H1 (cell line): ENCODE measurements around the gene CMIP. TPM values are rescaled to one million over a fixed set of nuclear protein-coding genes. Genes with fewer than 3 reads are reported as not detected.

ENCODE experiments used
- CTCF ChIA-PET: fragments of 300-600 bp; sonication (Branson Sonifier 250); formaldehyde crosslinking; loops from one replicate; lab custom pipeline; 2021; ENCODE audit not compliant: partially characterized antibody; lab: Charles Lee
- POLR2A ChIA-PET: fragments of 300-600 bp; sonication (Branson Sonifier 250); formaldehyde crosslinking; loops from one replicate; lab custom pipeline; 2021; ENCODE audit warnings: inconsistent platforms; ENCODE audit not compliant: partially characterized antibody; lab: Charles Lee
- DNase-seq, 2 experiments: peaks; one replicate each; pipeline versions ENCODE4 v3.0.0 to v3.0.0-alpha.2; 2010 to 2022; ENCODE audit warnings: low spot score in 2 of 2, low read depth in 1 of 2, mixed read lengths in 1 of 2
- FAIRE-seq: peaks from 2 replicates; lab custom pipeline; 2011; peaks lifted over from hg19 to GRCh38; lab: Jason Lieb, UNC
- H2AFZ ChIP-seq: 2 replicates; pipeline ENCODE4 v1.8.1; 2012; ENCODE audit warnings: low read length, inconsistent platforms
- H2AK5ac ChIP-seq: 2 replicates; pipeline ENCODE4 v1.6.1; 2013; ENCODE audit warnings: low read depth, low read length
- H2BK120ac ChIP-seq: replicated peaks from 2 replicates; pipeline ENCODE3; 2013; ENCODE audit warnings: low read depth, low read length, inconsistent platforms
- H2BK12ac ChIP-seq: 2 replicates; pipeline ENCODE4 v1.6.1; 2013; ENCODE audit warnings: low read depth, low read length
- H2BK15ac ChIP-seq: 2 replicates; pipeline ENCODE4 v1.6.1; 2013; ENCODE audit warnings: low read length
- H2BK20ac ChIP-seq: 2 replicates; pipeline ENCODE4 v1.6.1; 2013; ENCODE audit warnings: low read length
- H2BK5ac ChIP-seq: 2 replicates; pipeline ENCODE4 v1.6.1; 2013; ENCODE audit warnings: low read depth, low read length
- H3K14ac ChIP-seq: 2 replicates; pipeline ENCODE4 v1.6.1; 2013; ENCODE audit warnings: inconsistent platforms; ENCODE audit not compliant: insufficient read length
- H3K18ac ChIP-seq: 2 replicates; pipeline ENCODE4 v1.6.1; 2013; ENCODE audit warnings: low read length; ENCODE audit errors: extremely low read depth
- H3K23ac ChIP-seq: 2 replicates; pipeline ENCODE4 v1.6.1; 2013; ENCODE audit warnings: inconsistent platforms; ENCODE audit not compliant: insufficient read length
- H3K23me2 ChIP-seq: 2 replicates; pipeline ENCODE4 v1.6.1; 2013; ENCODE audit warnings: low read depth, low read length
- H3K27ac ChIP-seq: 2 replicates; pipeline ENCODE4 v1.6.1; 2011; ENCODE audit warnings: low read depth, low read length, inconsistent platforms
- H3K27me3 ChIP-seq, 4 experiments: replicated peaks in 1 of 4; 1 replicate in 1 of 4; 2 replicates in 3 of 4; pipeline versions ENCODE4 v1.6.1 to v1.8.1; 2011 to 2013; ENCODE audit warnings: low read length in 3 of 4, mild to moderate bottlenecking in 3 of 4, inconsistent platforms in 2 of 4, mixed read lengths in 2 of 4, moderate library complexity in 1 of 4; ENCODE audit not compliant: control insufficient read depth in 3 of 4, insufficient read depth in 3 of 4; ENCODE audit errors: extremely low read depth in 1 of 4
- H3K36me3 ChIP-seq, 4 experiments: 2 replicates each; pipeline versions ENCODE4 v1.6.1 to v1.8.1; 2011 to 2013; ENCODE audit warnings: mild to moderate bottlenecking in 4 of 4, low read length in 3 of 4, moderate library complexity in 2 of 4, control low read depth in 1 of 4, inconsistent platforms in 1 of 4; ENCODE audit not compliant: insufficient read depth in 4 of 4, control insufficient read depth in 2 of 4
- H3K4ac ChIP-seq: replicated peaks from 2 replicates; pipeline ENCODE3; 2013; ENCODE audit warnings: low read length, low read depth, mixed read lengths, inconsistent platforms; ENCODE audit not compliant: insufficient read length
- H3K4me1 ChIP-seq, 4 experiments: replicated peaks in 1 of 4; 1 replicate in 1 of 4; 2 replicates in 3 of 4; pipeline versions ENCODE4 v1.6.1 to v1.8.1; 2011 to 2013; ENCODE audit warnings: low read length in 3 of 4, inconsistent platforms in 2 of 4, mixed read lengths in 1 of 4; ENCODE audit not compliant: insufficient read depth in 4 of 4, control insufficient read depth in 3 of 4
- H3K4me2 ChIP-seq, 2 experiments: 2 replicates each; pipeline versions ENCODE4 v1.6.1 to v1.8.1; 2011 to 2013; ENCODE audit warnings: low read depth in 2 of 2, low read length in 2 of 2, control low read depth in 1 of 2, inconsistent platforms in 1 of 2, mild to moderate bottlenecking in 1 of 2; ENCODE audit not compliant: insufficient read depth in 1 of 2
- H3K4me3 ChIP-seq, 4 experiments: fragments of 200-600, 300-600 bp in 1 of 4; sonication (generic), shearing (Covaris generic), sonication (Bioruptor Twin) in 1 of 4; 2 replicates each; pipeline versions ENCODE4 v1.5.1 to v1.8.1; 2011 to 2016; ENCODE audit warnings: low read length in 4 of 4, low read depth in 3 of 4, control low read depth in 2 of 4, inconsistent platforms in 2 of 4, mild to moderate bottlenecking in 2 of 4, mixed read lengths in 1 of 4, moderate library complexity in 1 of 4; ENCODE audit not compliant: insufficient read depth in 2 of 4; ENCODE audit errors: extremely low read depth in 1 of 4
- H3K56ac ChIP-seq: replicated peaks from 2 replicates; pipeline ENCODE3; 2013; ENCODE audit warnings: low read depth, mild to moderate bottlenecking, mixed read lengths, low read length, inconsistent platforms; ENCODE audit not compliant: insufficient read length
- H3K79me1 ChIP-seq: 2 replicates; pipeline ENCODE4 v1.6.1; 2013; ENCODE audit warnings: low read depth, low read length, control low read depth
- H3K79me2 ChIP-seq, 2 experiments: 2 replicates each; pipeline versions ENCODE4 v1.6.1 to v1.8.1; 2012 to 2013; ENCODE audit warnings: low read length in 2 of 2, mild to moderate bottlenecking in 2 of 2, inconsistent platforms in 1 of 2; ENCODE audit not compliant: insufficient read depth in 2 of 2, control insufficient read depth in 1 of 2
- H3K9ac ChIP-seq, 4 experiments: replicated peaks in 1 of 4; 1 replicate in 1 of 4; 2 replicates in 3 of 4; pipeline versions ENCODE4 v1.6.1 to v1.8.1; 2011 to 2013; ENCODE audit warnings: low read depth in 3 of 4, low read length in 3 of 4, control low read depth in 2 of 4, mild to moderate bottlenecking in 2 of 4, moderate library complexity in 2 of 4, inconsistent platforms in 1 of 4; ENCODE audit errors: extremely low read depth in 1 of 4
- H3K9me3 ChIP-seq, 2 experiments: 2 replicates each; pipeline versions ENCODE4 v1.6.1 to v1.8.1; 2012 to 2013; ENCODE audit warnings: mild to moderate bottlenecking in 2 of 2, moderate library complexity in 2 of 2, control low read depth in 1 of 2, inconsistent platforms in 1 of 2, low read depth in 1 of 2, low read length in 1 of 2, mixed read lengths in 1 of 2; ENCODE audit not compliant: insufficient read depth in 2 of 2
- H4K20me1 ChIP-seq, 2 experiments: replicated peaks in 1 of 2; 2 replicates each; pipeline versions ENCODE3 to v1.8.1; 2011 to 2013; ENCODE audit warnings: inconsistent platforms in 2 of 2, low read length in 2 of 2, mild to moderate bottlenecking in 1 of 2; ENCODE audit not compliant: insufficient read depth in 2 of 2, control insufficient read depth in 1 of 2
- H4K5ac ChIP-seq: 2 replicates; pipeline ENCODE4 v1.6.1; 2013; ENCODE audit warnings: low read length, low read depth, mixed read lengths, inconsistent platforms; ENCODE audit not compliant: insufficient read length
- H4K8ac ChIP-seq: 2 replicates; pipeline ENCODE4 v1.8.0; 2013; ENCODE audit warnings: mild to moderate bottlenecking, moderate library complexity, low read length, inconsistent platforms; ENCODE audit not compliant: insufficient read depth; ENCODE audit errors: extremely low read depth
- H4K91ac ChIP-seq: replicated peaks from 2 replicates; pipeline ENCODE3; 2013; ENCODE audit warnings: low read length, mixed read lengths, inconsistent platforms; ENCODE audit not compliant: insufficient read length
- WGBS, 2 experiments: shearing (Covaris generic) in 1 of 2; methylation state at CpG; one replicate each; pipeline versions ENCODE4 v1.1.6 to v1.1.7; 2013 to 2015; ENCODE audit warnings: low lambda C conversion rate in 2 of 2, mixed read lengths in 2 of 2, inconsistent platforms in 1 of 2, low coverage in 1 of 2, missing lambda C conversion rate in 1 of 2; ENCODE audit not compliant: insufficient replicate concordance in 2 of 2, insufficient coverage in 1 of 2, insufficient read length in 1 of 2; ENCODE audit errors: extremely low coverage in 1 of 2, missing lambda C conversion rate in 1 of 2; 5-methylcytosine and 5-hydroxymethylcytosine counted together
- polyA plus RNA-seq, 7 experiments: library from polyadenylated mRNA; depleted of rRNA in 3 of 7; stranded (reverse) in 5 of 7; unstranded in 2 of 7; fragments of >200 nt in 5 of 7; fragments of 200-250 nt in 2 of 7; gene quantifications; 1 replicate in 5 of 7; 2 replicates in 1 of 7; 4 replicates in 1 of 7; pipeline versions ENCODE4 v1.2.1 to v1.2.3, GENCODE V29; 2011 to 2013; ENCODE audit warnings: missing spikeins in 2 of 7, mixed read lengths in 2 of 7
- total RNA-seq: library from RNA; stranded (reverse); fragmentation: NEBNext Ultra II Directional; extraction: Animal tissue kit (Norgen Biotek cat#: 25700); gene quantifications from 2 replicates; pipeline ENCODE4 v1.2.1, GENCODE V29; 2021

Gene CMIP
- total and polyA plus RNA-seq, 2 of the 8 experiments (the other 6 are each of a cell fraction or from before 2014, with no cell fraction given), result 7.9 to 53.2 TPM

DNA sequence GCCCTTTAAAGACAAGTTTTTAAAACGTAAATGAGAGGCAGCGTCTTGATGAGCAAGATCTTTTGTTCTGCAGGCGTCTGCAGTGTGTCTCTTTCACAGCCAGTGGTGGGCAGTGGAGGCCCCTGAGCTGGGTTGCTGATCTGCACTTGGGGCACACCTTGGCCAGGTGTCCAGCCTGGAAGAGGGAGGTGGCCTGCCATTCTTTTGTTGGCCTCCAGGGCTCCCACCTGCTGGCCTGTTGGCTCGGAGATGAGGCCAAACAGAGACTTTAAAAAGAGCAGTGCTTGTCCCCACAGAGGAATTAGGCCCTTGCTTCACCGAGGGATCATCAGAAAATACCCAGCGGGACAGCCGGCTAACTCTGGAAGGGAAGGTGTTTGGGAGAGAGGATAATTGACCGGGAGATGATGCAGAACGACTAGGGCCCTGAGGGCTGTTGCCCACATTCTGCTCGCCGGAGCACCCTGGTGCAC, 188.6 kb downstream of the CMIP start:
- Histone ChIP-seq H3K14ac (no peak overlapping the region), H3K27ac (no peak overlapping the region), H3K4me3 (no peak overlapping the region), H3K79me2 (peaks cover 0 to 12% of the 10 kb centered on the region in 2 experiments; a peak in 1 of 4 replicates), H3K56ac (no peak overlapping the region), H2BK20ac (no peak overlapping the region), H2BK120ac (no peak overlapping the region), H2AFZ (no peak overlapping the region), H3K4me2 (0 out of 4 replicates have a peak overlapping the region, but pooled peaks of 1 of the 2 experiments have one; percentile 6), H3K9me3 (no peaks in the 10 kb centered on the region), H3K18ac (no peak overlapping the region; the same call in 1 of the 2 replicates), H3K23ac (no peak overlapping the region), H3K27me3 (no peaks in the 10 kb centered on the region), H4K8ac (no peak overlapping the region), H3K4ac (no peak overlapping the region), H2AK5ac (0 out of 2 replicates have a peak overlapping the region, but pooled peaks have one; percentile 78), H3K9ac (no peak overlapping the region), H2BK12ac (no peak overlapping the region), H4K5ac (no peak overlapping the region), H2BK5ac (no peak overlapping the region; the same call in 1 of the 2 replicates), H2BK15ac (no peak overlapping the region), H3K79me1 (peaks cover 3% of the 10 kb centered on the region; the same call in 1 of the 2 replicates), H3K36me3 (no peaks in the 10 kb centered on the region), H3K23me2 (no peaks in the 10 kb centered on the region), H4K20me1 (peaks cover 3 to 4% of the 10 kb centered on the region in 2 experiments), H4K91ac (no peak overlapping the region), H3K4me1 (peaks cover 8 to 45% (median 16%) of the 10 kb centered on the region in 4 experiments)
- WGBS, 2 experiments, result 58% methylated on average over 11 of the region's 11 CpGs; no CpG with 5 or more reads in 1 of the 2 experiments
- ChIA-PET POLR2A (interaction anchor here (1.0 to 1.9 kb wide), 3 partner anchors 10 to 12 kb away, joined by 3 to 4 read pairs (median 3); no protein-coding TSS in a partner anchor), CTCF (interaction anchor here (0.7 to 3.3 kb wide), 15 partner anchors 8 to 160 kb away, joined by 3 to 15 read pairs (median 5); no protein-coding TSS in a partner anchor)
- peak in 1 of 2 experiments; percentile 59 for DNase-seq
- FAIRE-seq, result no peak
